SU-DHL-6 (cell line): ENCODE data around the gene SMIM11.

Experiments
- CTCF ChIP-seq: fragments of 200-600 bp; sonication (generic); IDR thresholded peaks from one replicate; pipeline ENCODE4 v1.5.1; 2017; ENCODE audit warnings: antibody characterized with exemption, mild to moderate bottlenecking, low read length, moderate library complexity; ENCODE audit not compliant: insufficient read depth, poor library complexity, severe bottlenecking
- EZH2phosphoT487 ChIP-seq: fragments of 200-600 bp; sonication (generic), shearing (Covaris generic); conservative IDR thresholded peaks from 2 replicates; pipeline ENCODE4 v1.6.1; 2018; ENCODE audit warnings: mild to moderate bottlenecking, antibody characterized with exemption, low read length, moderate library complexity, mixed read lengths

GRCh38 chr21:34338226-34338625 lies 37.1 kb upstream of the SMIM11 start:
- TF ChIP-seq CTCF, result no peak
- TF ChIP-seq EZH2phosphoT487, result no peak
